SK-N-MC (cell line): ENCODE measurements around the gene KRTAP1-1.

ENCODE experiments used
- EZH2 ChIP-seq: fragments of 200-600 bp; sonication (generic); IDR thresholded peaks from one replicate; pipeline ENCODE4 v1.6.1; 2017; ENCODE audit warnings: antibody characterized with exemption
- POLR2AphosphoS5 ChIP-seq: IDR thresholded peaks from 2 replicates; pipeline ENCODE4 v1.6.1; 2012; ENCODE audit warnings: mild to moderate bottlenecking, low read depth, low read length, borderline replicate concordance

GRCh38 chr17:41082626-41083025 is 41.4 kb upstream of the KRTAP1-1 start:
- TF ChIP-seq POLR2AphosphoS5 (peak; percentile 61; the same call in 1 of the 2 replicates), EZH2 (no peak)
